HG02884 (cell line): Measurements from ENCODE around the gene GJA1.
"Not testable (repeated sequence)": the region's sequence is repeated elsewhere in the genome, so short reads cannot be mapped to it uniquely, and the experiment has no call there.

Experiments
- ATAC-seq: cut with Tn5 transposase; IDR thresholded peaks from one replicate; pipeline ENCODE4 v1.9.1; 2021; ENCODE audit warnings: mild to moderate bottlenecking, moderate library complexity; ENCODE audit not compliant: unreplicated experiment

The GJA1 gene

GRCh38 chr6:121436960-121437850 lies 1.8 kb downstream of the GJA1 start:
- ATAC-seq: no peak

- ATAC-seq: no peak
Observed at GRCh38 chr6:121437851-121438651, 2.6 kb downstream of the GJA1 start.

DNA sequence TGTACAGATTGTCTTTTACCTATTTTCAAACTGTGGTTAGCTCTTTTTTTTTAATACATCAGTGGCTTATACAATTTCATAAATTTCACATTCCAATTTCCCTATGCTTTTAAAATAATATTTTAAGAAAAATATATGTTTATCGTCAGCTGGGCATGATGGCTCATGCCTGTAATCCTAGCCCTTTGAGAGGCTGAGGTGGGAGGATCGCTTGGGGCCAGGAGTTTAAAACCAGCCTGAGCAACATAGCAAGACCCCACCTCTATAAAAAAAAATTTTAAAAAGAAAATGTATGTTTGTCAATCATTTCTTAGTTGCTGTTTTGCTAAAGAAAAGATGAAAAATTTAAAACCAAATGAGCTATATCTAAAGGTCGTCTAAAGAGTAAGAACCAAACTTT lies 3.4 kb downstream of the GJA1 start:
- no peak for ATAC-seq

DNA sequence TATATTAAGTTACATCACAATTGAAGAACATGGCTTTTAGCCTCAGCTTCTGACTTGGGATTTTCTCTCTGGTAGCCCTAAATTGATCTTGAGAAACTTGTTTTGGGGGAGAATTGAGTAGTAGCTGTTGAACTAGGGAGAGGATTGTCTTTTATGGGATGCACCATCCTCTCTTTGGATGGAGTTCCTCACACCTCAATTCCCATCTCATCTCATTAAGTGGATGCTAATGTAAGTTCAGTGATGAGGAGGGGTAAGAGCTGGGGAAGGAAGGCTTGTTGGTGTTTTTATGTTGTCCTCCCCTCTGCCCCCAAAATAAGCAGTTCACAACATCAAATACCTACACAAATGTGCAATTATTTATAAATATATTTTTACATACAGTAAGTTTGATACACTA lies 4.0 kb downstream of the GJA1 start:
- no peak for ATAC-seq

DNA sequence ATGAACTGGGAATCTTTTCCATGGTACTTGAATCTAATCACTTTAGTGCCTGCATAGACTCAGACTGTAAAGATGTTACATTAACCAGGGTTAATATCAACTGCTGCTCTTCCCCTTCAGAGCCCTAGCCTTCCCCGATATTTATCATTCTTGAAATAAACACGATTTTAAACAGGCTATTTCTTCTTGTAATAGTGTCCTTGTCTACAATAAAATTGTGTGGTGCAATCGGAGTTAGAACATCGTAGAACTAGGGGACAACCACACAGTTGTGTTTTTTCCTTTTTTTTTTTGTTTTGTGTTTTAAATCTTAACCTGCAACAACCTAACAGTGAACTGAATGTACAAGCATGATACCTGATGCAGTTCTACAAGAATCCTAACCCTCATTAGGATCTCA lies 4.5 kb downstream of the GJA1 start:
- ATAC-seq: no peak

GRCh38 chr6:121441477-121441876 lies 6.0 kb downstream of the GJA1 start:
- no peak for ATAC-seq

DNA sequence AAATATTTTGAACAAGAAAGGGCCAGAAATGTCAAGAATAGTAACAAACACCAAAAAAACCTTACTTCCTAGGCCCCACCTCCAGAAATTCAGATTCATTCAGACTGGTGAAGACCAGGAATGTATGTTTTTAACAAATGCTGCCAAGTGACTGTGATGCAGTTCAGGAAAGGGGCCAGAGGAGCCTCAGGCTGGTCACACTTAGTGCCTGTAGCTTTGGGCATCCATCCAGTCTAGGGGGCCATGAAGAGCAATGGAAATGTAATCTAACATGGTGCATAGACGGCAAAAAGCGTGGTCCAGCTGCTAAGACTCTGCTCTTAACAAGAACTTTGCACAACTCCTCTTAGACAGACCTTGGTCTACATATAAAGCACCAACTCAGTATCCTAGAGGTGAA lies 7.1 kb downstream of the GJA1 start:
- ATAC-seq: no peak

DNA sequence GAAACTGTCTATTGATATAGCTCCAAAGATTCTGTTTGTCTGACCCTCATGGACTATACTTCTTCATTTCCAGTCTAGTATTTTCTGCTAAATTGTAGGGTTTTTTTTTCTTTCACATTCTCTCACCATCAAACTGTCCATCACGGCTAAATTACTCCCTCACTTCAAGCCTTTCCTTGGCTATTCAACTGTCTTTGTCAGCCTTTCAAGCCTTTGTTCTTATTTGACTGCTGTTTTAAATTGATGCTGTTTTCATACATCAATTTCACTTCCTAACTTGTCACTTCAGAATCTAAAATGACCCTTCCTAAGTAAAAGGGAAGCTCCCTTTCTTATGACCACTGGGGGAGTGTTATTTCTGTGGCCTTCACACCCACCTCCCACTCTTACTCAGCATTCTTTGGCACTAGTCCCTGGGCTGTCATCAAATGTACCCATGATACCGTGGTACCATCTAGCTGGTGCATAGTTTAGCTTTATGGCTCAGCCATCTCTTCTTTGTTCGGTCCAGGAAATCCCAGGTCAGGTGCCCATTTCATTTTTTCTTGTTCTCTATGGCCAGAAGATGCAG lies 8.6 kb downstream of the GJA1 start:
- no peak for ATAC-seq

DNA sequence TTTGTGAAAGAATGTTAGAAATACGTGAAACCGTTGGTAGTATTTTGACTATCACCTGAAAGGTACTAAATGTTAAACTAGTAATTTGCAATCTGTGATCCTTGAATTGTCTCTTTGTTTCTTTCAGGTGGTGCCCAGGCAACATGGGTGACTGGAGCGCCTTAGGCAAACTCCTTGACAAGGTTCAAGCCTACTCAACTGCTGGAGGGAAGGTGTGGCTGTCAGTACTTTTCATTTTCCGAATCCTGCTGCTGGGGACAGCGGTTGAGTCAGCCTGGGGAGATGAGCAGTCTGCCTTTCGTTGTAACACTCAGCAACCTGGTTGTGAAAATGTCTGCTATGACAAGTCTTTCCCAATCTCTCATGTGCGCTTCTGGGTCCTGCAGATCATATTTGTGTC lies 11.3 kb downstream of the GJA1 start:
- ATAC-seq: not testable (repeated sequence)

- ATAC-seq: not testable (repeated sequence)
Observed at GRCh38 chr6:121447746-121448145, 12.3 kb downstream of the GJA1 start.

DNA sequence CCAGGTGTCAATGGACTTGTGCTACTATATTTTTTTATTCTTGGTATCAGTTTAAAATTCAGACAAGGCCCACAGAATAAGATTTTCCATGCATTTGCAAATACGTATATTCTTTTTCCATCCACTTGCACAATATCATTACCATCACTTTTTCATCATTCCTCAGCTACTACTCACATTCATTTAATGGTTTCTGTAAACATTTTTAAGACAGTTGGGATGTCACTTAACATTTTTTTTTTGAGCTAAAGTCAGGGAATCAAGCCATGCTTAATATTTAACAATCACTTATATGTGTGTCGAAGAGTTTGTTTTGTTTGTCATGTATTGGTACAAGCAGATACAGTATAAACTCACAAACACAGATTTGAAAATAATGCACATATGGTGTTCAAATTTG lies 13.1 kb downstream of the GJA1 start:
- ATAC-seq: not testable (repeated sequence)

DNA sequence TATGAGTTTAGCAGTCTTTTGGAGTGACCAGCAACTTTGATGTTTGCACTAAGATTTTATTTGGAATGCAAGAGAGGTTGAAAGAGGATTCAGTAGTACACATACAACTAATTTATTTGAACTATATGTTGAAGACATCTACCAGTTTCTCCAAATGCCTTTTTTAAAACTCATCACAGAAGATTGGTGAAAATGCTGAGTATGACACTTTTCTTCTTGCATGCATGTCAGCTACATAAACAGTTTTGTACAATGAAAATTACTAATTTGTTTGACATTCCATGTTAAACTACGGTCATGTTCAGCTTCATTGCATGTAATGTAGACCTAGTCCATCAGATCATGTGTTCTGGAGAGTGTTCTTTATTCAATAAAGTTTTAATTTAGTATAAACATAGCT lies 13.9 kb downstream of the GJA1 start:
- ATAC-seq: no peak

GRCh38 chr6:121450242-121450641 lies 14.8 kb downstream of the GJA1 start:
- no peak for ATAC-seq

- ATAC-seq: no peak
Observed at GRCh38 chr6:121451250-121451649, 15.8 kb downstream of the GJA1 start.

DNA sequence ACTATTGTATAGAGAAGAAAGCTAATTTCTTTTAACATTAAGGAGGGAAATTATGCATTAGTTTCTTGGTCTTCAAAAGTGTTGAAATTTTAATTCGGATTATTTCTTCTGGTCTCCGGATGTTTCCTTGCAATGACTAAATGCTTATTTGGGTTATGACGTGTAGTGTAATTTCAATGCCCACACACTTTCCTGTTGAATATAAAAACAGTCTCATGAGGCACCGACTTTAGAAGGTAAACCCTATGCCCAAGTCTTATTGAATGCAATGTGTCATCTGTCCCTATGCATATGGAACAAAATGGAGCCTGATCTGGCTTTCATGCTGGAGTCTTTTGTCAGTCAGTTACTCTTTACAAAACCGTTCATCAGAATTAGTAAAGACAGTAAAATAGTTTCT lies 17.7 kb downstream of the GJA1 start:
- ATAC-seq: no peak

GRCh38 chr6:121460170-121460569 lies 24.7 kb downstream of the GJA1 start:
- ATAC-seq: peak; percentile 93

- no peak for ATAC-seq
Observed at GRCh38 chr6:121463087-121463486, 27.6 kb downstream of the GJA1 start.

DNA sequence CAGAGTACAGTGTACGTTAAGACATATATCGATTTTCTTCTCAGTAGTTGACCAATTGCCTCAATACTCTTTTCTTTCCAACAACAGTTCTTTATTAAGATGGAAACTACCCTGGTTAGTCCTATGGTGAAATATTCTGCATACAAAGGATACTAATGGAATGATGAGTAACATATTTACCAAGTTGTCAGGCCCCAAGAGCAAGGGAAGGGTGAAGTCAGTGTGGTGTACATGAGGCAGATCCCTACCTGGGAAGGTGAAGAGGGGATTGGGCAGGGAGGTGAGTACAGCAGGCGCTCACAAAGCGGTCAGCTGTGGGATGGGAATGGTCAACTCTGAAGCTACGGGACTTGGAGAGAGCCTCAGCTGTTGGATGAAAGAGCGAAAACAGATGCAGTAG lies 29.7 kb downstream of the GJA1 start:
- no peak for ATAC-seq

DNA sequence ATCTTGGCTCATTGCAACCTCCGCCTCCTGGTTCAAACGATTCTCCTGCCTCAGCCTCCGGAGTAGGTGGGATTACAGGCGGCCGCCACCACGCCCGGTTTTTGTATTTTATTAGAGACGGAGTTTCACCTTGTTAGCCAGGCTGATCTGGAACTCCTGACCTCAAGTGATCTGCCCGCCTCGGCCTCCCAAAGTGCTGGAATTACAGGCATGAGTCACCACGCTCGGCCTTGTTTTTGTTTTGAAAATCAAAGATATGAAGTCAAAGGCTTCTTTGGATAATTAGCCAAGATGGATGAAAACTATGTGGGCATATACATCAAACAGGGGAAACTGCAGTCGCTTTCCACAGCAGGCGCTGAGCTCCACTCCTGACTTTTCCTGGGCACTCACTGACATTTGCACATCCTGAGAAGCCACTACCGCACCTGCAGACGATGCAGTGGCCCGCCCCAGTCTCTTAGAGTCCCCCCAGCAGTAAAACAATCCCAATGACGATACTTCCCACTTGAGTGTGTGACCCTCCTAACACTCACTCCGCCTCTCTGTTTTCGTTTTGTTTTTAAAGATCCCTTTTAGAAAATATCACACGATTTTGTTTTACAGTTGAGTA lies 44.1 kb downstream of the GJA1 start:
- no peak for ATAC-seq

GRCh38 chr6:121480099-121480713 lies 44.8 kb downstream of the GJA1 start:
- no peak for ATAC-seq
